ENCODE data around the gene SFRP2.

DNA sequence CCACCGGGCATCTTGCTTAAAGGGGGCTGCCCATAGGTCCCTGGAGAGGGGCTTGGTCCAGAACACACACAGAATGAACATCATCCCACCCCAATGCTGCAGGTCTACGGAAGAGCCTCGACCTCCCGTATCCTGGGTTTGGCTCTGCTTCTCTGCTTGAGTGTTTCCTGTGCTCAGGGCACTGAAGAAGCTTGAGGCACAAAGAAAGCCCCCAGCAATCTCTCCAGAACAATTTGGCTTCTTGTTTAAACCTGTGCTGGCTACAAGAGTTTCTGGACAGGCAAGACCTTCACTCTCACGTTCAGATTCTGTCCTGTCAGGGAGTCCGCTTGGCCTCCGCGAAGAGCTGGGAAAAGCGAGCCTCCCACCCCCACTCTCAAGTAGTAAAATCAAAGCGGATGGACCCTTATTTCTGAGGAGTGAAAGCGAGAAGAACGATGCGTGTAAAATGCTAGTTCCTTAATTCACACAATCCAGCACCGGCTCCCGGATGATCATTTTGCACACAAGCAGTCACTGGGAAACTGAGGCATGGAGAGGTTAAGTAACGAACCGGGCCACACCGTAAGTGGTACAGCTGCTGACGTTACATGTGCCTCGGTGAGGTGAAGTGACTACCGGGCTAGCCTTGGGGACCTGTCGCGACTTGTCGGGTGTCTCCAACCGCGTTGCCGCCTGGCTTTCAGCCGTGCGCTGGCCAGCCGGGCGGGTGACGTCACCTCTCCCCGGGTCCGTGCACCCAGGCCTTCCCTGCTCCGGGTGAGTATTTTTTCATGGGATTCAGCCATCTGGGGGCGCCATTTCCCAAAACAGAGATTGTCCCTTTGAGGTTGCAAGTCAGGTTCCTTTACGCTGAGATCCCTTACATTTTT is 3.1 kb upstream of the SFRP2 start:
- TF ChIP-seq CEBPB (IDR thresholded peaks at IDR 0.05; ENCODE audit: low read depth, low read length): no peak
- TF ChIP-seq, protein P1, sequence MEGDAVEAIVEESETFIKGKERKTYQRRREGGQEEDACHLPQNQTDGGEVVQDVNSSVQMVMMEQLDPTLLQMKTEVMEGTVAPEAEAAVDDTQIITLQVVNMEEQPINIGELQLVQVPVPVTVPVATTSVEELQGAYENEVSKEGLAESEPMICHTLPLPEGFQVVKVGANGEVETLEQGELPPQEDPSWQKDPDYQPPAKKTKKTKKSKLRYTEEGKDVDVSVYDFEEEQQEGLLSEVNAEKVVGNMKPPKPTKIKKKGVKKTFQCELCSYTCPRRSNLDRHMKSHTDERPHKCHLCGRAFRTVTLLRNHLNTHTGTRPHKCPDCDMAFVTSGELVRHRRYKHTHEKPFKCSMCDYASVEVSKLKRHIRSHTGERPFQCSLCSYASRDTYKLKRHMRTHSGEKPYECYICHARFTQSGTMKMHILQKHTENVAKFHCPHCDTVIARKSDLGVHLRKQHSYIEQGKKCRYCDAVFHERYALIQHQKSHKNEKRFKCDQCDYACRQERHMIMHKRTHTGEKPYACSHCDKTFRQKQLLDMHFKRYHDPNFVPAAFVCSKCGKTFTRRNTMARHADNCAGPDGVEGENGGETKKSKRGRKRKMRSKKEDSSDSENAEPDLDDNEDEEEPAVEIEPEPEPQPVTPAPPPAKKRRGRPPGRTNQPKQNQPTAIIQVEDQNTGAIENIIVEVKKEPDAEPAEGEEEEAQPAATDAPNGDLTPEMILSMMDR (conservative IDR thresholded peaks at IDR 0.05; ENCODE audit: low read depth, low read length): no peak
- no peak for TF ChIP-seq RFX5 (IDR thresholded peaks at IDR 0.05; ENCODE audit: low read depth, low read length)
- no peak for TF ChIP-seq SMC3 (IDR thresholded peaks at IDR 0.05; ENCODE audit: low read depth, low read length)
- no peak for TF ChIP-seq RAD21 (IDR thresholded peaks at IDR 0.05; ENCODE audit: low read length)
- TF ChIP-seq FOS (IDR thresholded peaks at IDR 0.05; ENCODE audit: low read depth, low read length): no peak
- no peak for TF ChIP-seq POLR2A (IDR thresholded peaks at IDR 0.05; ENCODE audit: low read depth, low read length)
- no peak for TF ChIP-seq CHD1 (IDR thresholded peaks at IDR 0.05; ENCODE audit: low read depth, low read length)
- no peak for TF ChIP-seq NFE2L2 (IDR thresholded peaks at IDR 0.05; ENCODE audit: low read depth, low read length)
- no peak for TF ChIP-seq MAFK (IDR thresholded peaks at IDR 0.05; ENCODE audit: low read depth, low read length)
- no peak for TF ChIP-seq USF2 (IDR thresholded peaks at IDR 0.05; ENCODE audit: low read depth, low read length)
